Measurements from ENCODE around the gene IFNA8.

The IFNA8 gene

DNA sequence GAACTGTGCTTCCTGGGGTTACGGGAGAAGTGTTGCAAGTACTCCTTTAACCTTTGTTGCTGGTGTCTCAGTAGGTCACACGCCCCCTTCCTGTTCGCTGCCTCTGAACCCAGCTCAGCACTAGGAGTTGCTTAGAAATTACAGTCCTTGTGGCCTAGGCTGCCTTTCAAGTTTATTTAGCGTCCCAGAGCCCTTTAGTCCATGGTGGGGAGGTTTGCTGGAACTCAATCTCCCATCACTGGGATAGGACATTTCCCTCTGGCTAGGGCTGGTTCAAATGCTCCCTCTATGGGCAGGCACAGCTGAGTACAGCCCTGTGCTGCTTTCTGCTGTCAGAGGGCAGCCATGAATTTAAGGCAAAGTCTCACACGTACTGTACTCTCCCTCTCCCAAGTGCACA lies 4.7 kb downstream of the IFNA8 start:
- no peaks in the 10 kb centered on the region for H3K27me3 ChIP-seq
- TF ChIP-seq, protein P1, sequence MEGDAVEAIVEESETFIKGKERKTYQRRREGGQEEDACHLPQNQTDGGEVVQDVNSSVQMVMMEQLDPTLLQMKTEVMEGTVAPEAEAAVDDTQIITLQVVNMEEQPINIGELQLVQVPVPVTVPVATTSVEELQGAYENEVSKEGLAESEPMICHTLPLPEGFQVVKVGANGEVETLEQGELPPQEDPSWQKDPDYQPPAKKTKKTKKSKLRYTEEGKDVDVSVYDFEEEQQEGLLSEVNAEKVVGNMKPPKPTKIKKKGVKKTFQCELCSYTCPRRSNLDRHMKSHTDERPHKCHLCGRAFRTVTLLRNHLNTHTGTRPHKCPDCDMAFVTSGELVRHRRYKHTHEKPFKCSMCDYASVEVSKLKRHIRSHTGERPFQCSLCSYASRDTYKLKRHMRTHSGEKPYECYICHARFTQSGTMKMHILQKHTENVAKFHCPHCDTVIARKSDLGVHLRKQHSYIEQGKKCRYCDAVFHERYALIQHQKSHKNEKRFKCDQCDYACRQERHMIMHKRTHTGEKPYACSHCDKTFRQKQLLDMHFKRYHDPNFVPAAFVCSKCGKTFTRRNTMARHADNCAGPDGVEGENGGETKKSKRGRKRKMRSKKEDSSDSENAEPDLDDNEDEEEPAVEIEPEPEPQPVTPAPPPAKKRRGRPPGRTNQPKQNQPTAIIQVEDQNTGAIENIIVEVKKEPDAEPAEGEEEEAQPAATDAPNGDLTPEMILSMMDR (IDR thresholded peaks at IDR 0.05), result no peak
- no peaks in the 10 kb centered on the region for H3K9me3 ChIP-seq
- H3K36me3 ChIP-seq, result no peaks in the 10 kb centered on the region
- H3K27ac ChIP-seq, result no peak overlapping the region
- no peaks in the 10 kb centered on the region for H3K4me1 ChIP-seq (ENCODE audit: control insufficient read depth in 1 of 2, insufficient read depth in 1 of 2, low read depth in 1 of 2, low read length in 1 of 2)
- H3K4me3 ChIP-seq (ENCODE audit: low read depth in 1 of 2, low read length in 1 of 2), result no peak overlapping the region

DNA sequence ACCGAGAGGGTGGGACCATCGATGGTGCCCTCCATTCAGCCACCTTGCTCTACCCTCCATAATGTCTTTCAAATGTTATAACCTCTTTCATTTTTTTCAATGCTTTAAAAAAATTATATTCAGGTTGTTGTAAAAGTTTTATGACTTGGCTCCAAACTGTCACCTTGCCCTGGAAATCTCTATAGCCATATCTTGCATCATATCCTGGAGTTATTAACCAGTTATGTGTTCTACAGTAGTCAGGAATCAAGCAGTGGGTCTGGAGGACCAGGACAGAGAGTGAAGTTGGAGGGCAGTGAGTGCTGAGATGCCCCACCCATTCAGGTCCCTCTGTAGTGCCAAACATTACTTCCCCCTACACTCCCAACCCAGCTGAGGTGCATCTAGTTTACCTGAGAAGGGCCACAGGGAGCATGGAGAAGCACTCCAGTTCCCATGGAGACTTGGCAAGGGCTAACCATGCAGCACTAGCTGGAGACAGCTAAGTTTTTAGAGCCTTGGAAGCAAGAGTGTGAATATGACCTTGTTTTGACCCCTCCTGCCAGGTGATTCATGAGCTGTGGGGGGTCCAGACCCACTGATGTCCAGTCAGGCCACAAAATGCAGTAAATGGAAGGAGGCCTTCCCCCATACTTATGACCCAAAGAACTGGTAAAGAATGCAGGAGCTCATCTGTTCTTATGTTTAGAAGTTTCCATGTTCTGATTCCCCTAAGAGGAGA lies 5.5 kb downstream of the IFNA8 start:
- Histone ChIP-seq H3K4me3 (ENCODE audit: low read depth in 1 of 2, low read length in 1 of 2) (no peak overlapping the region), H3K4me1 (ENCODE audit: control insufficient read depth in 1 of 2, insufficient read depth in 1 of 2, low read depth in 1 of 2, low read length in 1 of 2) (no peaks in the 10 kb centered on the region), H3K9me3 (no peaks in the 10 kb centered on the region), H3K27me3 (no peaks in the 10 kb centered on the region), H3K27ac (no peak overlapping the region), H3K36me3 (no peaks in the 10 kb centered on the region)
- TF ChIP-seq, protein P1 (IDR thresholded peaks at IDR 0.05), result no peak

- no peaks in the 10 kb centered on the region for H3K9me3 ChIP-seq
- H3K27ac ChIP-seq, result no peak overlapping the region
- no peaks in the 10 kb centered on the region for H3K4me1 ChIP-seq (ENCODE audit: control insufficient read depth in 1 of 2, insufficient read depth in 1 of 2, low read depth in 1 of 2, low read length in 1 of 2)
- H3K4me3 ChIP-seq (ENCODE audit: low read depth in 1 of 2, low read length in 1 of 2), result no peak overlapping the region
- H3K36me3 ChIP-seq, result no peaks in the 10 kb centered on the region
- TF ChIP-seq, protein P1 (IDR thresholded peaks at IDR 0.05), result no peak
- no peaks in the 10 kb centered on the region for H3K27me3 ChIP-seq
Observed at GRCh38 chr9:21415493-21416267, 6.8 kb downstream of the IFNA8 start.

- Histone ChIP-seq H3K36me3 (no peaks in the 10 kb centered on the region), H3K4me3 (ENCODE audit: low read depth in 1 of 2, low read length in 1 of 2) (no peak overlapping the region), H3K4me1 (ENCODE audit: control insufficient read depth in 1 of 2, insufficient read depth in 1 of 2, low read depth in 1 of 2, low read length in 1 of 2) (peaks cover 9 to 13% of the 10 kb centered on the region in 2 experiments), H3K9me3 (no peaks in the 10 kb centered on the region), H3K27me3 (no peaks in the 10 kb centered on the region), H3K27ac (no peak overlapping the region)
- TF ChIP-seq, protein P1 (IDR thresholded peaks at IDR 0.05), result no peak
Observed at GRCh38 chr9:21428235-21428634, 19.3 kb downstream of the IFNA8 start.

GRCh38 chr9:21429191-21429590 lies 20.3 kb downstream of the IFNA8 start:
- Histone ChIP-seq H3K27ac (no peak overlapping the region), H3K36me3 (no peaks in the 10 kb centered on the region), H3K27me3 (no peaks in the 10 kb centered on the region), H3K4me1 (ENCODE audit: control insufficient read depth in 1 of 2, insufficient read depth in 1 of 2, low read depth in 1 of 2, low read length in 1 of 2) (peaks cover 9 to 13% of the 10 kb centered on the region in 2 experiments), H3K9me3 (no peaks in the 10 kb centered on the region), H3K4me3 (ENCODE audit: low read depth in 1 of 2, low read length in 1 of 2) (no peak overlapping the region)
- TF ChIP-seq, protein P1 (IDR thresholded peaks at IDR 0.05), result no peak

Data from neutrophil (primary cell).